HG03565 (cell line): Measurements from ENCODE around the gene GPR141.
"Not testable (repeated sequence)": the region's sequence is repeated elsewhere in the genome, so short reads cannot be mapped to it uniquely, and the experiment has no call there.

Experiments used
- ATAC-seq: cut with Tn5 transposase; IDR thresholded peaks from one replicate; pipeline ENCODE4 v1.9.1; 2021; ENCODE audit warnings: mild to moderate bottlenecking, moderate library complexity; ENCODE audit not compliant: unreplicated experiment

The GPR141 gene

GRCh38 chr7:37686556-37687345 lies 3.2 kb downstream of the GPR141 start:
- ATAC-seq = no peak

DNA sequence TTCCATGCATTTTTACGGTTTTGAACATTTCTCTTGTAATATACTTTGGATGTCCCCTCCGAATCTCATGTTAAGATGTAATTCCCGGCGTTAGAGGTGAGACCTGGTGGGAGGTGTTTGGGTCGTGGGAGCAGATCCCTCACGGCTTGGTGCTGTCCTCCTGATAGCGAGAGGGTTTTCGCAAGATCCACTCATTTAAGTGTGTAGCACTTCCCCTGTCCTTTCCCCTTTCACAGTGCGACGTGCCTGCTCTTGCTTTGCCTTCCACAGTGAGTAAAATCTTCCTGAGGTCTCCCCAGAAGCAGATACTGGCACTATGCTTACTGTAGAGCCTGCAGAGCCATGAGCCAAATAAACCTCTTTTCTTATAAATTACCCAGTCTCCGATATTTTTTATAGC lies 6.6 kb downstream of the GPR141 start:
- no peak for ATAC-seq

GRCh38 chr7:37694208-37695094 lies 10.9 kb downstream of the GPR141 start:
- no peak for ATAC-seq

- ATAC-seq = no peak
Measured at GRCh38 chr7:37698276-37698675, 14.7 kb downstream of the GPR141 start.

DNA sequence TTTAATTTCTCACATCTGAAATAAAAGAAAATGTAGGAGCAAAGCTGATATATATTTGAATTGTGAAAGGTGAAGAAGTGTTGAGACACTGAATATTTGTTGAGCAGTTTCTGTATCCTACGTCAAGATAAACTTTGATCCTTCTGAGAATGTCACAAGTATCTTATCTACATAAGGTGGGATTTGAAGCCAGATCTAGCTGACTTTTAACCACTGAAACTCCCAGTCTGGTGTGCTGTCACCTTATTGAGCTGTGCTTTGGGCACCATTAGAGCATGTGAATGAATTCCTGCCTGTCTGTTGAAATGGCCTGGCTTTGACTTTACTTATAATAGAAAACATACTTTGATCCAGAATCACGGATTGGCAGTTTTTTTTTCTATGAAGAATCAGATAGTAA lies 15.2 kb downstream of the GPR141 start:
- ATAC-seq = no peak

DNA sequence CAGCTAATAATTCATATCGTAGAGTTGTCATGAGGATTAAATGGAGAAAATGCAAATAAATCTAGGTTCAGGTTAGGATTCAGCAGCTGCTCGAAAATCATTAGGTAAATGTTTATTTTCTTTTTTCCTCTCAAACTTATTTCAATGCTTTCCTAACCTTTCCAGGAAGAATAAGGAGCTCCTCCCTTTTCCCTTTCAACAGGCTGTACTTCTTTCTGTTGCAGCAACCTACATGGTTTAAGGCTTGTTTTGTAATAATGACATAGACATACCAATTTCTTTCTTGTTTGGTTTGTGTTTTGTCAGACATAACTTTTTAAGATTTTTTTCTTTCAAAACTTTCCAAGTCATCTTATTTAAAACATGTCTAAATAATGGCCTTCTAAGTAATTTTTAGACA lies 18.2 kb downstream of the GPR141 start:
- no peak for ATAC-seq

DNA sequence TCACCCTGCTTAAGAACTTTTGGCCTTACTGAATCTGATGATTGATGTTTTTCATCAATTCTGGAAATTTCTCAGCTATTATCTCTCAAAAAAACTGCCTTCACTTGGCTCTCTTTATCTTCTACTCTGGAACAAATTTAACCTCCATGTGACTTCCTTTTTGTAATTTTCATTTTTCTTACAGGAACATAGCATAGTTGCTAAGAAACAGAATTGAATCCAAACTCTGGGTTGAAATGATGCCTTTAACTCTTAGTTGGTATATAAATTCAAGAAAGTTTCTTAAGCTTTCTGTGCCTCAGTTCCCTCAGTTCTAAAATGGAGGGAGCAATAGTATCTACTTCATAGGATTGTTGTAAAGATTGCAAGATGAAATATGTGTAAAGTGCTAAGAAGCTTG lies 19.8 kb downstream of the GPR141 start:
- no peak for ATAC-seq

- not testable (repeated sequence) for ATAC-seq
Measured at GRCh38 chr7:37704328-37704833, 20.8 kb downstream of the GPR141 start.

DNA sequence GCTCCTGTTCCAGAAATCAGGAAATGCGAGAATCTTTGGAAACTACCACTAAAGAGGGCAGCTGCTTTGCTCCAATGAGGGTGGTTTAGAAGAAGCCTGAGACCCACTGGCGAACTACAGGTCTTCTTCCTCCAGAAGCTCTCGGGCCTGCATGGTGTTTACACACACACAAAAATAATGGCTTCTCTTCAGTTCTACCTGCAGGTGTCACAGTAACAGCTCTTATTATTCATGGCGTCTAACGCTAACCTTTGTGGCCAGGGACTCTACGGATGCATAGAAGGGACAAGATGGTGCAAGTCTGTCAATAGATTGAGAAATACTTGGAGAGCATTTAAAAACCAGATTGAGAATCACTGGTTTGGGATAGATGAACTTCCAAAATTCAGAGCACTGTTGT lies 22.4 kb downstream of the GPR141 start:
- ATAC-seq = no peak

GRCh38 chr7:37706804-37707203 lies 23.2 kb downstream of the GPR141 start:
- no peak for ATAC-seq

DNA sequence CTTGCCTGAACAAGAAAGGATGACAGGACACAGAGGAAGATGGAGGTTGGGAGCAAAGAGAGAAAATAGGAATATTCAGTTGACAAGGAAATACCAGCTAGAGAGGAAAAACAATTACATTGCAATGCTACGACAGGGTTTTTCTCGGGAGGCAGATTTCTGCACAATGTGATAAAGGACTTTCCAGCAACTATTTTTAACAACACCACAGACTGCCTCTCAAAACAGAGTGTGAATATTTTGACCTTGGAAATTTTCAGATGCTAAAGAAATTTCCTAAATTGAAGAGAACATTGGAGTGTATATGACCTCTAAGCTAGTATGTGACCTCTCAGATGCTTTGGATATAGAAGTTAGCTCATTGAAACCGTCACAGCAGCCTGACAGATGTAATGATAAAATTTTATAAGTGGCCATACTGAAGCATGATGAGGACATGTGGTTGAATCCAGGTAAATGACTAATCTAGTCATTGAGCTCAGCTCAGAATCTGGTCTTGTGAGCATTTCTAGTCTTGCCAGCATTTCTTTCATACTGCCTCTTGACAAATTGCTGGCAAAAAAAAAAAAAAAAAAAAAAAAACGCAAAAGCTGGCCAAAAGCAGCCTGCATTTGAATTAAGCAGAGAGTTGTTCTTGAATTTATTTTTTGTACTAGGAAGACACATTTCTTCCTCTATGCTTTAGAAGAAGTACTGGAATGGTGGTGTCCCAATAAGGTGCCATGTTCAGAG lies 24.4 kb downstream of the GPR141 start:
- no peak for ATAC-seq

DNA sequence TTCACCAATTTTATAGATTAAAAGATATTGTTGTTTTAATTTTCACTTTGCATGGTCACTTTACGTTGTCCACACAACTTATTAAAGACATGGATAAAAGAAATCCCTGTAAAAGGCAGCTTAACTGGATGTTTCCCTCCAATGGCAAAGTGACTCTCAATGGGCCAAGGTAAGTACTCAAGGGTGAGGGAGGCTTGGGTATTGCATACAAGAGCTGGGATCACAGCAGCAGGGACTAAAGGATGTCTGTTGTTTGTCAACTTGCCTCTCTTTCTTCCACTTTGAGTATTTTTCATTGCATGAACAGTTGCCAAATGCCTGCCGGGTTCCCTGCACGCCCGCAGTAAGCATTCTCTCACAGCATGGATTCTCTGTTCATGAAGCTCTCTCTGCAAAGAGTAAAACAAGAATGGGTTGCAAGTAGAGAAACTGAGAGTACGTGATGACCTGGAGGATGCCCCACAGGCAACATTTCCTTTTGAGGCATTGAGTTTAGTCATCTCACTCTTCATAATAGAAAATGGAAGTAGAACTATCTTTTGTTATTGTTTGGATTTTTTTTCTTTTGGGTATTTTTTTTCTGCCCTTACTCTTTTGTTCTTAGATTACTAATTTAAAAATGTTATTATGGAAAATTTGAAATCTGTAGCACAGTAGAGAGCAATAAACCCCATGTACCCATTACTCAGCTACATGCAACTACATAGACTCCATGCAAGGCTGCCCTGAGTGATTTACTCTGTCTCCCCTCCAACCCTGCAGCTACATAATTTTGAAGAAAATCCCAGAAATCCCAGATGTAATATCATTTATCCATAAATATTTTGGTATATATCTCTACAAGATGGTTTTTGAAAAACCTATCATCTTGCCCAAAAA lies 26.3 kb downstream of the GPR141 start:
- peak; percentile 95 for ATAC-seq

- no peak for ATAC-seq
Measured at GRCh38 chr7:37713613-37714012, 30.0 kb downstream of the GPR141 start.

DNA sequence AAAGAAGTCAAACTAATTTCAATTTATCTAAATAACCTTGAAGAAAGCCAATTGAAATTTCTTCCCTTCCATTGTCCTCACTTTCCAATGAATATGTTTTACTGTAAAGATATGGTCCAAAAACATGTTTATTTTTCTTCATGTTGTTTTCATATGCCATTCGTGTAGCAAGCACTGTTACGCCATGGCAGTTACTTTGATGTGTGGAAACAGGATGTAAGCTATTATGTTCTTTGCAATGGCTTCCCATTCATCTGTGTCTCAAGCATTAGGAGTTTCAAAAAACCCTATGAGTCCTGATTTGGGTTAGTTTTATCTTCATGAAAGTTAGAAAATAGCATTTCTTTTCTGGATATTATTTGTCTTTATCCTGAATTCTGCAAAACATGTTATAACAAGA lies 31.0 kb downstream of the GPR141 start:
- ATAC-seq = no peak

- ATAC-seq = no peak
Measured at GRCh38 chr7:37718585-37718984, 35.0 kb downstream of the GPR141 start.

DNA sequence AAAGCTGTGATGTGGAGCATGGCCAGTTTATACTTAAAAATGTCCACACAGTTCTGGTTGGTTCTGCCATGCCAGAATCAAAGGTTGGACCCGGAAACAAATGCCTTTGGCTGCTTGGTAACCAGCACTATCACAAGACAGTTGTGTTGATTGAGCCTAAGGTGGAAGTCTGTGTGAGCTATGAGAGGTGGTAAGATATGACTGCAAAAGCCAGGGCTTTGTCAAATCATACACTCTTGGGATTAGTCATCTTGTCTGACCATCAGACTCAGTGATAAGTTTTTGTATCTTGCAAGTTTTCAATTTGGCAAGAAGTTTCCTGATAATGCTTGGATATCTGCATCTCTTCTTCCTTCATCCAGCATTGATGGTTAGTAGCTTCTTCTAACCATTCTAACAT lies 35.5 kb downstream of the GPR141 start:
- peak; percentile 89 for ATAC-seq

DNA sequence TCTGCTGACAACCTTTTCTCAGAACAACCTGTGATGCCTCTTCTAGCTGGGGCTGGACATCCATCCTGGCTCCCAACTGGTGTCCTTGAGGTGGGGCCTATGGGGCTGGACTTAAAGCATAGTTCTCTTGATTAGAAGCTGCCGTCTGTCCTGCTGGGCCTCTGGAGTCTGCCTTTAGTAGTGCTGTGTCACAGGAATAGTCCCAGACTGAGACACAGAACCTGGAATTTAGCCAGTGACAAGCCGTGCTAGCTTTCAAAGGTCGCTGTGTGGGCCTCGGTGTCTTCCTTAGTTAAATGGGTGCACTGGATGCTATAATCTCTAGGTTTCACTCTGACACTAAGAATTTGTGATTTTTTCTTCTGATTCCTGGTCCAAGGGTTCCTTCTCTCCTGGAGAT lies 41.2 kb downstream of the GPR141 start:
- ATAC-seq = no peak

- no peak for ATAC-seq
Measured at GRCh38 chr7:37726016-37726415, 42.5 kb downstream of the GPR141 start.

DNA sequence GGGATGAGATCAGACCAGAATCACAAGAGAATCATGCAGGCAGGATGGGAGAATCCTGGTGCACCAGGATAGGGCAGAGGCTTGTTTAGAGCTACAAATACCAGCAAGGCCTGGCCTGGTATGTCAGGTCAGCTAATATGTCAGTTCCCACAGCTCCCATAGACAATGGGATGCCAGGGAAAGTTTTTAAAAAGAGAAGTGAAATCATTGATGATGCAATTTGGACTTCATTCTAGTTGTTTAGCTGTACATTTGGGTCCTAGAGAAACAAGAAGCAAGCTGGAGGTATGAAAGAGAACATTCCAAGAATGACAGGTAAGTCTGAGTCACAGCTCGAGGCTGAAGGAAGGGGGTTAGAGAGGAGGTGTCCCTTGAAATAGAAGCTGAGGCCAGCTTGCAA lies 45.2 kb downstream of the GPR141 start:
- peak; percentile 40 for ATAC-seq

DNA sequence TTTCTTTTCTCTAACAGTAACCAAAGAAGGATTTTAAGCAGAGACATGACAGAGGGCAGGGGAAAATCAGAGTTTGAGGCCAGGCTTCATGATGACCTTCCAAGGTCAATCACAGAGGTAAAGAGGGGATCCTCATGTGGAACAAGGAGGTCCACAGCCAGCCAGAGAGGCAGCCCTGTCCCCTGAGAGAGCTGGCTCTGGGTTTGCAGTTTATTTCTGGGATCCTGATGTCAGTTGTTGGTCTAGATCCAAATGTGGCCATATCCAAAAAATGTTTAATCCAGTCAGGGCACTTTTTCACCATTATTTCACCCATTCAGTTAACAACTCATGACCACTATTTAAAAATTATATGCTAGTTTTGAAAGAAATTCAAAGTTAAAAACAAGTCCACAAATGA lies 45.6 kb downstream of the GPR141 start:
- ATAC-seq = no peak
